Sigmoid colon (tissue), 7 donors: ENCODE data around the gene ZNF853. TPM values are rescaled to one million over a fixed set of nuclear protein-coding genes. Genes with fewer than 3 reads are reported as not detected.

Source experiments
- DNase-seq: peaks from one replicate; pipeline ENCODE4 v3.0.0-alpha.2; 2019
- H3K27ac ChIP-seq, 4 donors: fragments of 200-600 bp; sonication (generic); one replicate each; pipeline ENCODE4 v1.5.1; 2016 to 2019; ENCODE audit warnings: mild to moderate bottlenecking in 1 of 4
- H3K27me3 ChIP-seq, 3 donors: fragments of 200-600 bp; sonication (generic); one replicate each; pipeline ENCODE4 v1.5.1; 2019; ENCODE audit warnings: mild to moderate bottlenecking in 1 of 3
- H3K36me3 ChIP-seq, 4 donors: fragments of 200-600 bp; sonication (generic); one replicate each; pipeline ENCODE4 v1.5.1; 2016 to 2019
- H3K4me1 ChIP-seq, 4 donors: fragments of 200-600 bp; sonication (generic); one replicate each; pipeline ENCODE4 v1.5.1; 2017 to 2019
- H3K4me3 ChIP-seq, 4 donors: fragments of 200-600 bp; sonication (generic); one replicate each; pipeline ENCODE4 v1.5.1; 2017 to 2019; ENCODE audit warnings: mild to moderate bottlenecking in 2 of 4, moderate library complexity in 1 of 4
- H3K9me3 ChIP-seq, 4 donors: fragments of 200-600 bp in 3 of 4; sonication (generic) in 3 of 4; one replicate each; pipeline versions ENCODE4 v1.5.1 to v1.6.1; 2013 to 2019
- EP300 ChIP-seq, 4 donors: sonication (generic); formaldehyde crosslinking; IDR thresholded peaks; one replicate each; pipeline ENCODE4 v1.6.1; 2017; ENCODE audit warnings: antibody characterized with exemption in 4 of 4
- POLR2A ChIP-seq, 2 donors: fragments of 450-650 bp; IDR thresholded peaks; one replicate each; pipeline ENCODE4 v1.6.1; 2016; ENCODE audit warnings: antibody characterized with exemption in 2 of 2, mild to moderate bottlenecking in 2 of 2, moderate library complexity in 2 of 2
- POLR2AphosphoS5 ChIP-seq, 4 donors: sonication (generic); formaldehyde crosslinking; IDR thresholded peaks; one replicate each; pipeline ENCODE4 v1.6.1; 2017; ENCODE audit warnings: antibody characterized with exemption in 4 of 4
- WGBS, 2 donors: extraction: QIAGEN DNeasy Blood & Tissue Kit; methylation state at CpG; one replicate each; pipeline ENCODE4 v1.1.7; 2013; 5-methylcytosine and 5-hydroxymethylcytosine counted together
- intact Hi-C: fragments of 100-400 bp; cut with DNase I; formaldehyde crosslinking; loops from one replicate; pipeline ENCODE4 v1.15.1; 2023
- polyA plus RNA-seq, 3 donors: library from polyadenylated mRNA; stranded (reverse); fragments of 200-250 nt; gene quantifications; one replicate each; pipeline ENCODE4 v1.2.3, GENCODE V29; 2013
- total RNA-seq, 4 donors: library from RNA; depleted of rRNA; stranded (reverse); fragments of >200 nt; gene quantifications; one replicate each; pipeline ENCODE4 v1.1.0, GENCODE V29; 2016
- TF ChIP-seq, protein P1 (sequence below), 4 experiments: fragments of 450-650 bp in 3 of 4; fragments of 200-600 bp in 1 of 4; IDR thresholded peaks; one replicate each; pipeline ENCODE4 v1.5.1; 2016 to 2019; ENCODE audit warnings: antibody characterized with exemption in 4 of 4, mild to moderate bottlenecking in 3 of 4, moderate library complexity in 2 of 4
- donor health status: healthy with polysubstance abuse.
- donor health status: Bipolar disorder and iron deficiency.
- donor health status: healthy.

The ZNF853 gene
- total and polyA plus RNA-seq, 7 donors: 0.69 to 36.0 (median 20.0) TPM

DNA sequence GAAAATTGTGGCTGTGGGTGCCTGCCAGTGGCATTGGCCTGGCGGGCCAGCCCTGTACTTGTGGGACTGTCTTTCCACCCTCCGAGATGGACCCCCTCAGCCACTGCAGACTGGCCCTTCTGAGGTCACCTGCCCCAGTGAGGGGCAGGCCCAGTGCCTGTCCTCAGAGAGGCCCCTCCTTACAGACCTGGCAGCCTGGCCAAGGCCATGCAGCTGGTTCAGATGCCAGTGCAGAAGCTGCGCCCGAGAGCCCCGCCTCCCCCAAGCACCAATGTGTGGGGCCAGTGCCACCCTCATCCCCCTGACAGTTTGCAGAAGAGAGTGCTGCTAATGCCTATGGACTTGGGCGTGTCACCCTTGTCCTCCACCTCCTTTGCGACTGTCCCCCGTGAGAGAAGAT, 31.7 kb downstream of the ZNF853 start:
- H3K4me1 ChIP-seq: no peaks in the 10 kb centered on the region
- no peak overlapping the region for H3K4me3 ChIP-seq
- H3K9me3 ChIP-seq: no peaks in the 10 kb centered on the region
- no peak overlapping the region for H3K27ac ChIP-seq
- H3K27me3 ChIP-seq: no peaks in the 10 kb centered on the region
- DNase-seq: no peak
- TF ChIP-seq EP300 (IDR thresholded peaks at IDR 0.05) (no peak), POLR2A (IDR thresholded peaks at IDR 0.05) (no peak), POLR2AphosphoS5 (IDR thresholded peaks at IDR 0.05) (no peak)
- TF ChIP-seq, protein P1, sequence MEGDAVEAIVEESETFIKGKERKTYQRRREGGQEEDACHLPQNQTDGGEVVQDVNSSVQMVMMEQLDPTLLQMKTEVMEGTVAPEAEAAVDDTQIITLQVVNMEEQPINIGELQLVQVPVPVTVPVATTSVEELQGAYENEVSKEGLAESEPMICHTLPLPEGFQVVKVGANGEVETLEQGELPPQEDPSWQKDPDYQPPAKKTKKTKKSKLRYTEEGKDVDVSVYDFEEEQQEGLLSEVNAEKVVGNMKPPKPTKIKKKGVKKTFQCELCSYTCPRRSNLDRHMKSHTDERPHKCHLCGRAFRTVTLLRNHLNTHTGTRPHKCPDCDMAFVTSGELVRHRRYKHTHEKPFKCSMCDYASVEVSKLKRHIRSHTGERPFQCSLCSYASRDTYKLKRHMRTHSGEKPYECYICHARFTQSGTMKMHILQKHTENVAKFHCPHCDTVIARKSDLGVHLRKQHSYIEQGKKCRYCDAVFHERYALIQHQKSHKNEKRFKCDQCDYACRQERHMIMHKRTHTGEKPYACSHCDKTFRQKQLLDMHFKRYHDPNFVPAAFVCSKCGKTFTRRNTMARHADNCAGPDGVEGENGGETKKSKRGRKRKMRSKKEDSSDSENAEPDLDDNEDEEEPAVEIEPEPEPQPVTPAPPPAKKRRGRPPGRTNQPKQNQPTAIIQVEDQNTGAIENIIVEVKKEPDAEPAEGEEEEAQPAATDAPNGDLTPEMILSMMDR (IDR thresholded peaks at IDR 0.05): no peak
- peaks cover 4 to 97% (median 42%) of the 10 kb centered on the region in 4 donors for H3K36me3 ChIP-seq
- intact Hi-C loops: no loop called here
- 85 to 91% methylated on average over 8 of the region's 8 CpGs for WGBS, 2 donors

DNA sequence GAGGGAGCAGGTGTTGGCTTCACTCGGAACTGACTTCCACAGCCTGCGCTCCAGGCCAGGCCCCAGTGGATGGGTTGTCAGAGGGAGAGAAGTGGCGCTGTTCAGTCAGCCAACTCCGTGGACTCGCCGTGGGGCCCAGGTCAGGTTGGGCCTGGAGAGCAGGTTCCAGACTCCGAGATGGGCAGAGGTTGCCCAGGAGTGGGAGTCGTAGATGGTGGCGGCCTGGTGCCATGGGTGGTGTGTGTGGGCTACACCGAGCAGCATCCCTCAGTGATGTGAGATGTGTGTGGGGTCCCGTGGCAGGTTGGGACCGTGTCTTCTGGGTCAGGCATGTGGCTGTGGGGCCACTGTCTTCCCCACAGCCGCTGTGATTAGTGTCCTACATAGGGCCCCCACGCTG, 32.1 kb downstream of the ZNF853 start:
- H3K4me1 ChIP-seq: no peaks in the 10 kb centered on the region
- no peak overlapping the region for H3K4me3 ChIP-seq
- WGBS, 2 donors: 96% methylated on average over 14 of the region's 14 CpGs
- DNase-seq: no peak
- TF ChIP-seq EP300 (IDR thresholded peaks at IDR 0.05) (no peak), POLR2A (IDR thresholded peaks at IDR 0.05) (no peak), POLR2AphosphoS5 (IDR thresholded peaks at IDR 0.05) (no peak)
- TF ChIP-seq, protein P1 (IDR thresholded peaks at IDR 0.05): no peak
- H3K36me3 ChIP-seq: peaks cover 9 to 97% (median 45%) of the 10 kb centered on the region in 4 donors
- H3K9me3 ChIP-seq: no peaks in the 10 kb centered on the region
- H3K27me3 ChIP-seq: no peaks in the 10 kb centered on the region
- intact Hi-C loops: no loop called here
- H3K27ac ChIP-seq: no peak overlapping the region

DNA sequence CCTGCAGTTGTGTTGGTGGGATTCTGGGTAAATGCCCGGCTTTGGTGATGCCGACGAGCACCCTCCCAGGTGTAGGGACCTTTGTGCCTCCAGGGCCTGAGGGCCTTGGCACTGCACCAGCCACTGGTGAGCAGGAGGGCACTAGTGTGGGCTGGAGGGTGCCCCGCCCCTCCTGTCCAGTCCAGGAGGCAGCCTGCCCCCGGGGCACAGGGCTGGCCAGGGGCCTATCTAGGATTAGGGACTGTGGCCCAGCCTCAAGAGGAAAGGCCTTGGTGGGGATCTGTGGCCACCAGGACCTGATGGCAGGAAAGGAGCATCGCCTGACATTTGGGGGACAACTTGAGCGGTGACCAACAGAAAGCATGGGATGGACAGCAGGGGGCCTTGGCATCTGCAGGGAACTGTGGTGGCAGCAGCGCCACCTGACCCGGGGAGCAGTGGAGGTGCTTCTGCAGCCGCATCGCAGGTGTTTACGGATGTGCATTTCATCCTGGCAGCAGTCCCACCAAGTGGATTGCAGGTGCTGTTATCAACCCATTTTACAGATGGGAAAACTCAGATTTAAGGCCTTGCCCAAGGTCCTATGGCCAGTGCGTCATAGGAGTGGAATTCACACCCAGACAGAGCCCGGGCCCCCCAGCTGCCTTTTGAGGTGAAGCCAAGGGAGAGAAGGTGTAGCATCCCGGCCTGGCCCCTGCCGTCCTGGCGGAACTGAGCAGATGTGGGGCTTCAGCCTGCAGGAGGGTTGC, 32.8 kb downstream of the ZNF853 start:
- Histone ChIP-seq H3K36me3 (peaks cover 11 to 97% (median 45%) of the 10 kb centered on the region in 4 donors), H3K4me3 (no peak overlapping the region), H3K27ac (no peak overlapping the region), H3K9me3 (no peaks in the 10 kb centered on the region), H3K4me1 (no peaks in the 10 kb centered on the region), H3K27me3 (no peaks in the 10 kb centered on the region)
- TF ChIP-seq, protein P1 (IDR thresholded peaks at IDR 0.05): no peak
- TF ChIP-seq POLR2A (IDR thresholded peaks at IDR 0.05) (no peak), POLR2AphosphoS5 (IDR thresholded peaks at IDR 0.05) (no peak), EP300 (IDR thresholded peaks at IDR 0.05) (no peak)
- DNase-seq: no peak
- intact Hi-C loops: no loop called here
- WGBS, 2 donors: 95 to 97% methylated on average over 17 of the region's 17 CpGs

DNA sequence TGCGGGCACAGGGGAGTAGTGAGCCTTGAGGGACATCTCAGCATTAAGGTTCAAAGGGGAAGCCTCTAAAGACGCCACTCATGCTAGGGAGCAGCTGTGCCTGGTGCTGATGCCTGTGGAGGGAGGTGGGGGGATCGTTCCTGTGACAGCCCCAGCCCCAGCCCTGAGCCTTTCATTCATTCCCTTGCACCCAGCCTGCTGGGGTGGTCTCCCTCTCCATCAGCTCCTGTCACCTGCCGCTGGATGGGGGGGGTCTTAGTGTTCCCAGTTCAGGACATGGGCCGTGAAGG, 33.4 kb downstream of the ZNF853 start:
- H3K27ac ChIP-seq: no peak overlapping the region
- H3K36me3 ChIP-seq: peaks cover 11 to 93% (median 42%) of the 10 kb centered on the region in 4 donors
- no peak for DNase-seq
- intact Hi-C loops: no loop called here
- no peaks in the 10 kb centered on the region for H3K4me1 ChIP-seq
- 95 to 96% methylated on average over 5 of the region's 5 CpGs for WGBS, 2 donors
- no peaks in the 10 kb centered on the region for H3K9me3 ChIP-seq
- H3K27me3 ChIP-seq: no peaks in the 10 kb centered on the region
- no peak overlapping the region for H3K4me3 ChIP-seq
- no peak for TF ChIP-seq POLR2AphosphoS5 (IDR thresholded peaks at IDR 0.05)
- TF ChIP-seq, protein P1 (IDR thresholded peaks at IDR 0.05): no peak
- no peak for TF ChIP-seq POLR2A (IDR thresholded peaks at IDR 0.05)
- no peak for TF ChIP-seq EP300 (IDR thresholded peaks at IDR 0.05)
